Nephron progenitor cell (in vitro differentiated cells): ENCODE results near the gene ACTR3C.

Source experiments
- DNase-seq: peaks from one replicate; pipeline ENCODE4 v3.0.0; 2021
- H3K27ac Mint-ChIP-seq: 2 replicates; pipeline ENCODE4 v1.8.0; 2021; ENCODE audit warnings: mild to moderate bottlenecking, moderate library complexity, mixed read lengths
- H3K27me3 Mint-ChIP-seq: 2 replicates; pipeline ENCODE4 v1.8.0; 2021; ENCODE audit warnings: mild to moderate bottlenecking, low read depth, mixed read lengths; ENCODE audit not compliant: poor library complexity
- H3K36me3 Mint-ChIP-seq: 2 replicates; pipeline ENCODE4 v1.8.0; 2021; ENCODE audit warnings: low read depth, mixed read lengths
- H3K4me1 Mint-ChIP-seq: 2 replicates; pipeline ENCODE4 v1.8.0; 2021; ENCODE audit warnings: mixed read lengths
- H3K4me3 Mint-ChIP-seq: 2 replicates; pipeline ENCODE4 v1.8.0; 2021; ENCODE audit warnings: mild to moderate bottlenecking, moderate library complexity, mixed read lengths
- H3K9me3 Mint-ChIP-seq: 2 replicates; pipeline ENCODE4 v1.8.0; 2021; ENCODE audit warnings: mild to moderate bottlenecking, moderate library complexity, mixed read lengths
- CTCF ChIP-seq: fragments of 200-600 bp; sonication (generic); IDR thresholded peaks from 2 replicates; pipeline ENCODE4 v1.5.0; 2021; ENCODE audit warnings: antibody characterized with exemption

The ACTR3C gene

GRCh38 chr7:150365194-150365593, 41.8 kb upstream of the ACTR3C start:
- no peaks in the 10 kb centered on the region for H3K9me3 Mint-ChIP-seq
- no peaks in the 10 kb centered on the region for H3K36me3 Mint-ChIP-seq
- no peak overlapping the region for H3K27ac Mint-ChIP-seq
- no peak overlapping the region for H3K4me3 Mint-ChIP-seq
- no peak for TF ChIP-seq CTCF
- H3K4me1 Mint-ChIP-seq: peaks cover 77% of the 10 kb centered on the region
- H3K27me3 Mint-ChIP-seq: no peaks in the 10 kb centered on the region
- no peak for DNase-seq

- Mint-ChIP-seq H3K4me1 (peaks cover 71% of the 10 kb centered on the region), H3K36me3 (no peaks in the 10 kb centered on the region), H3K27me3 (no peaks in the 10 kb centered on the region), H3K4me3 (no peak overlapping the region), H3K27ac (peak overlapping the region; percentile 23), H3K9me3 (no peaks in the 10 kb centered on the region)
- no peak for TF ChIP-seq CTCF
- no peak for DNase-seq
Measured at GRCh38 chr7:150363872-150364271, 40.5 kb upstream of the ACTR3C start.

- no peak for DNase-seq
- Mint-ChIP-seq H3K27ac (no peak overlapping the region), H3K4me1 (peaks cover 71% of the 10 kb centered on the region), H3K9me3 (no peaks in the 10 kb centered on the region), H3K36me3 (no peaks in the 10 kb centered on the region), H3K27me3 (no peaks in the 10 kb centered on the region), H3K4me3 (no peak overlapping the region)
- no peak for TF ChIP-seq CTCF
Measured at GRCh38 chr7:150363370-150363769, 40.0 kb upstream of the ACTR3C start.

- H3K36me3 Mint-ChIP-seq: no peaks in the 10 kb centered on the region
- peak overlapping the region; percentile 94 for H3K27ac Mint-ChIP-seq
- TF ChIP-seq CTCF: no peak
- no peaks in the 10 kb centered on the region for H3K27me3 Mint-ChIP-seq
- H3K4me1 Mint-ChIP-seq: peaks cover 66% of the 10 kb centered on the region
- H3K4me3 Mint-ChIP-seq: peak overlapping the region; percentile 48
- no peak for DNase-seq
- no peaks in the 10 kb centered on the region for H3K9me3 Mint-ChIP-seq
Measured at GRCh38 chr7:150361807-150362621, 38.7 kb upstream of the ACTR3C start.

- no peak for DNase-seq
- TF ChIP-seq CTCF: no peak
- peak overlapping the region; percentile 94 for H3K27ac Mint-ChIP-seq
- peak overlapping the region; percentile 48 for H3K4me3 Mint-ChIP-seq
- no peaks in the 10 kb centered on the region for H3K9me3 Mint-ChIP-seq
- no peaks in the 10 kb centered on the region for H3K27me3 Mint-ChIP-seq
- H3K4me1 Mint-ChIP-seq: peaks cover 68% of the 10 kb centered on the region
- no peaks in the 10 kb centered on the region for H3K36me3 Mint-ChIP-seq
Measured at GRCh38 chr7:150361402-150361801, 38.1 kb upstream of the ACTR3C start.
